BJ (cell line): ENCODE measurements around the gene RGL4. TPM values are rescaled to one million over a fixed set of nuclear protein-coding genes. Genes with fewer than 3 reads are reported as not detected.

Experiments used
- CTCF ChIA-PET: fragments of 350-600 bp; formaldehyde crosslinking; extraction: SDS; loops from one replicate; lab custom pipeline; 2021; ENCODE audit warnings: antibody characterized with exemption, inconsistent platforms; lab: Yijun Ruan, JAX
- POLR2A ChIA-PET: fragments of 300-600 bp; sonication (Branson Sonifier 250); formaldehyde crosslinking; extraction: SDS; loops from one replicate; lab custom pipeline; 2021; ENCODE audit warnings: antibody characterized with exemption; lab: Charles Lee
- DNase-seq: peaks from one replicate; pipeline ENCODE4 v3.0.0-alpha.2; 2011; ENCODE audit warnings: low read depth
- H3K27me3 ChIP-seq: 2 replicates; pipeline ENCODE4 v1.6.0; 2011; ENCODE audit warnings: low read length; ENCODE audit not compliant: control insufficient read depth, insufficient read depth
- H3K36me3 ChIP-seq: 2 replicates; pipeline ENCODE4 v1.5.1; 2011; ENCODE audit warnings: low read length; ENCODE audit not compliant: control insufficient read depth, insufficient read depth
- H3K4me3 ChIP-seq: 2 replicates; pipeline ENCODE4 v1.5.1; 2011; ENCODE audit warnings: low read depth, mild to moderate bottlenecking, control low read depth, low read length
- CTCF ChIP-seq: IDR thresholded peaks from 2 replicates; pipeline ENCODE4 v1.5.1; 2011; ENCODE audit warnings: low read depth, mild to moderate bottlenecking, control low read depth, inconsistent platforms, low read length, moderate library complexity; ENCODE audit not compliant: insufficient read depth
- polyA plus RNA-seq: library from polyadenylated mRNA; depleted of rRNA; stranded (reverse); fragments of >200 nt; gene quantifications from 2 replicates; pipeline ENCODE4 v1.2.3, GENCODE V29; 2011

RGL4 gene
- polyA plus RNA-seq, 1 experiment = not detected

- POLR2A ChIA-PET = no interaction called here
- TF ChIP-seq CTCF = no peak
- Histone ChIP-seq H3K4me3 (no peak overlapping the region), H3K27me3 (no peaks in the 10 kb centered on the region), H3K36me3 (peaks cover 13% of the 10 kb centered on the region)
- no peak for DNase-seq
- CTCF ChIA-PET = interaction anchor here (0.7 to 2.1 kb wide), 2 partner anchors 136 to 336 kb away, joined by 3 to 5 read pairs; no protein-coding TSS in a partner anchor
Observed at GRCh38 chr22:23713696-23714595, 23.1 kb downstream of the RGL4 start.

- ChIA-PET POLR2A (no interaction called here), CTCF (interaction anchor here (1.2 kb wide), 1 partner anchor 8 kb away, joined by 3 read pairs; no protein-coding TSS in a partner anchor)
- DNase-seq = no peak
- TF ChIP-seq CTCF = no peak
- Histone ChIP-seq H3K4me3 (no peak overlapping the region), H3K36me3 (peaks cover 13% of the 10 kb centered on the region), H3K27me3 (no peaks in the 10 kb centered on the region)
Observed at GRCh38 chr22:23714596-23715578, 24.1 kb downstream of the RGL4 start.

- ChIA-PET CTCF (interaction anchor here (1.0 to 1.2 kb wide), 2 partner anchors 9 to 89 kb away, joined by 3 read pairs; no protein-coding TSS in a partner anchor), POLR2A (no interaction called here)
- TF ChIP-seq CTCF = no peak
- H3K27me3 ChIP-seq = no peaks in the 10 kb centered on the region
- no peak for DNase-seq
- H3K36me3 ChIP-seq = peaks cover 13% of the 10 kb centered on the region
- no peak overlapping the region for H3K4me3 ChIP-seq
Observed at GRCh38 chr22:23715806-23716375, 25.1 kb downstream of the RGL4 start.

- Histone ChIP-seq H3K27me3 (no peaks in the 10 kb centered on the region), H3K4me3 (peak overlapping the region; percentile 84), H3K36me3 (peaks cover 10% of the 10 kb centered on the region)
- CTCF ChIA-PET = interaction anchor here (0.6 to 0.8 kb wide), 3 partner anchors 34 to 703 kb away, joined by 3 to 5 read pairs (median 4); partner anchors contain the start of genes SLC2A11 and ZNF70
- DNase-seq = peak; percentile 19
- TF ChIP-seq CTCF = no peak
- POLR2A ChIA-PET = interaction anchor here (0.5 kb wide), 1 partner anchor 59 kb away, joined by 5 read pairs; no protein-coding TSS in a partner anchor
Observed at GRCh38 chr22:23716811-23717801, 26.3 kb downstream of the RGL4 start.
